HepG2 (cell line): ENCODE data around the gene NDRG3. TPM values are rescaled to one million over a fixed set of nuclear protein-coding genes. Genes with fewer than 3 reads are reported as not detected.

Experiments used
- ATRX ChIP-seq: sonication (generic); formaldehyde crosslinking; IDR thresholded peaks from 2 replicates; pipeline ENCODE4 v1.4.0; 2020; ENCODE audit warnings: missing genetic modification reagents, borderline replicate concordance
- KAT7 ChIP-seq: IDR thresholded peaks from 2 replicates; pipeline ENCODE4 v1.6.1; 2018; ENCODE audit warnings: borderline replicate concordance, missing compliant biosample characterization
- MZF1 ChIP-seq: sonication (generic); formaldehyde crosslinking; IDR thresholded peaks from 2 replicates; pipeline ENCODE4 v1.8.1; 2023; ENCODE audit warnings: mild to moderate bottlenecking, missing genetic modification reagents, borderline replicate concordance
- TBL1XR1 ChIP-seq: fragments of 150-350 bp; IDR thresholded peaks from 2 replicates; pipeline ENCODE4 v1.6.1; 2014; ENCODE audit warnings: borderline replicate concordance, low read length; ENCODE audit not compliant: partially characterized antibody
- XBP1 ChIP-seq: sonication (generic); formaldehyde crosslinking; IDR thresholded peaks from 2 replicates; pipeline ENCODE4 v1.5.0; 2020; ENCODE audit warnings: missing genetic modification reagents
- XRCC5 ChIP-seq: fragments of 200-400 bp; formaldehyde crosslinking; optimal IDR thresholded peaks from 2 replicates; pipeline ENCODE3; 2017; ENCODE audit warnings: mild to moderate bottlenecking, low read length
- ZFYVE20 ChIP-seq: sonication (generic); formaldehyde crosslinking; IDR thresholded peaks from 2 replicates; pipeline ENCODE4 v1.8.0; 2023; ENCODE audit warnings: low read depth, mild to moderate bottlenecking, moderate library complexity, missing genetic modification reagents, borderline replicate concordance
- ZNF12 ChIP-seq: sonication (generic); formaldehyde crosslinking; IDR thresholded peaks from 2 replicates; pipeline ENCODE4 v1.5.0; 2020; ENCODE audit warnings: missing genetic modification reagents
- ZNF567 ChIP-seq: sonication (generic); formaldehyde crosslinking; IDR thresholded peaks from 2 replicates; pipeline ENCODE4 v1.8.1; 2023; ENCODE audit warnings: mild to moderate bottlenecking, missing genetic modification reagents, borderline replicate concordance
- ZNF841 ChIP-seq: sonication (generic); formaldehyde crosslinking; IDR thresholded peaks from 2 replicates; pipeline ENCODE4 v1.8.1; 2023; ENCODE audit warnings: missing genetic modification reagents, borderline replicate concordance
- ZNF883 ChIP-seq: sonication (generic); formaldehyde crosslinking; IDR thresholded peaks from 2 replicates; pipeline ENCODE4 v1.5.1; 2020; ENCODE audit warnings: mild to moderate bottlenecking, missing genetic modification reagents; ENCODE audit errors: not compliant biosample characterization
- polyA plus RNA-seq, 8 experiments: library from polyadenylated mRNA; depleted of rRNA in 3 of 8; stranded (reverse) in 7 of 8; unstranded in 1 of 8; fragments of >200 nt; fragmentation: Illumina TruSeq in 4 of 8; extraction: Trizol in 4 of 8; gene quantifications; 2 replicates each; pipeline versions ENCODE4 v1.2.1 to v1.2.3, GENCODE V29; 2011 to 2016; ENCODE audit warnings: low read depth in 4 of 8, missing spikeins in 1 of 8, mixed read lengths in 1 of 8; ENCODE audit not compliant: insufficient read depth in 1 of 8
- total RNA-seq, 5 experiments: library from RNA; depleted of rRNA; stranded (reverse); fragments of >200 nt; fragmentation: Illumina TruSeq; extraction: Trizol; gene quantifications; 2 replicates each; pipeline ENCODE4 v1.2.3, GENCODE V29; 2016; ENCODE audit warnings: low read depth in 1 of 5
- TF ChIP-seq, protein P1 (sequence below): sonication (generic); formaldehyde crosslinking; IDR thresholded peaks from 2 replicates; pipeline ENCODE4 v1.4.0; 2020; ENCODE audit warnings: missing genetic modification reagents
- TF ChIP-seq, protein P2 (sequence below): sonication (generic); formaldehyde crosslinking; IDR thresholded peaks from 2 replicates; pipeline ENCODE4 v1.4.0; 2020; ENCODE audit warnings: missing genetic modification reagents
- TF ChIP-seq, protein P3 (sequence below): sonication (generic); formaldehyde crosslinking; IDR thresholded peaks from 2 replicates; pipeline ENCODE4 v1.4.0; 2020; ENCODE audit warnings: missing genetic modification reagents
- TF ChIP-seq, protein P4 (sequence below): sonication (generic); formaldehyde crosslinking; IDR thresholded peaks from 2 replicates; pipeline ENCODE4 v1.4.0; 2020; ENCODE audit warnings: missing genetic modification reagents, borderline replicate concordance
- TF ChIP-seq, protein P5 (sequence below): sonication (generic); formaldehyde crosslinking; IDR thresholded peaks from 2 replicates; pipeline ENCODE4 v1.4.0; 2020; ENCODE audit warnings: missing genetic modification reagents

Gene NDRG3
- total and polyA plus RNA-seq, 2 of the 13 experiments (the other 11 are each of a cell fraction or from before 2014, with no cell fraction given), result 36.0 to 40.5 TPM

DNA sequence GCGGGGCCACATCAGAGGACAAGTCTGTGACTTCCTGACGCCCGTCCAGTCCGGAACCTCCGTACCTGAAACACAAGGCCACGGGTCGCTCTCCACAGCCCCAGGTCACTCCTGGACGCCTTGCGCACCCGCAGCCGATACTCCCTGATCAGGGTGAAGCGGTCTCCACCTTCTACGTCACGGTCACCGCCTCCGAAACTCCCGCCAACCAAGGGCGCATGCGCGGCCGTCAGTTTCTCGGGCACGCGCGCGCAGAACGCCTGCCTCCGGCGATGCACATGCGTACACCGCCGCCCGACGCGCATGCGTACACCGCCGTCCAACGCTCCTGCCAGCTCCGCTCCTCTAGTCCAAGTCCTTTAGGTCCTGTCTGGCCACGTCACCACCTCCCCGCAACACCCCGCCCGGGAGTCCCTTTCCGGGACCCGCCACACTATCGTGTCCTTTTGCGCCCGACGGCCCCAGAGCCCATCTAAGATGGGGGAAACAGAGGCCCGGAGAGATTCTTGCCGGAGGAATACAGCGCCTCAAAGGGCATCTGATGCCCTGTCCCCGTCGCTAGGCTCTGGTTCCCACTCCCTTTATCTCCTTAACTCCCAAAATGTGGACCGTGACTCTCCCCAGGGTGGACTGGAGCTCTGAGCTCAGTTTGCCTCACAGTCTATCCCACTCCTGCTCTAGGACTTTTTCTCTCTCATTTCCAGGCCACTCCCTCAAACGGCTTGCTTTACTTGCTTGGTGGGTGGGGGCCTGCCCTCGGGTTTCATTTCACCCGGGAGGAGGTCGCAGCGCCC is 27.9 kb upstream of the NDRG3 start, which contains the start of gene DSN1 (continued):
- TF ChIP-seq, protein P1, sequence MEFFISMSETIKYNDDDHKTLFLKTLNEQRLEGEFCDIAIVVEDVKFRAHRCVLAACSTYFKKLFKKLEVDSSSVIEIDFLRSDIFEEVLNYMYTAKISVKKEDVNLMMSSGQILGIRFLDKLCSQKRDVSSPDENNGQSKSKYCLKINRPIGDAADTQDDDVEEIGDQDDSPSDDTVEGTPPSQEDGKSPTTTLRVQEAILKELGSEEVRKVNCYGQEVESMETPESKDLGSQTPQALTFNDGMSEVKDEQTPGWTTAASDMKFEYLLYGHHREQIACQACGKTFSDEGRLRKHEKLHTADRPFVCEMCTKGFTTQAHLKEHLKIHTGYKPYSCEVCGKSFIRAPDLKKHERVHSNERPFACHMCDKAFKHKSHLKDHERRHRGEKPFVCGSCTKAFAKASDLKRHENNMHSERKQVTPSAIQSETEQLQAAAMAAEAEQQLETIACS (CRISPR knock-in tag), result peak; percentile 99
- TF ChIP-seq, protein P2, sequence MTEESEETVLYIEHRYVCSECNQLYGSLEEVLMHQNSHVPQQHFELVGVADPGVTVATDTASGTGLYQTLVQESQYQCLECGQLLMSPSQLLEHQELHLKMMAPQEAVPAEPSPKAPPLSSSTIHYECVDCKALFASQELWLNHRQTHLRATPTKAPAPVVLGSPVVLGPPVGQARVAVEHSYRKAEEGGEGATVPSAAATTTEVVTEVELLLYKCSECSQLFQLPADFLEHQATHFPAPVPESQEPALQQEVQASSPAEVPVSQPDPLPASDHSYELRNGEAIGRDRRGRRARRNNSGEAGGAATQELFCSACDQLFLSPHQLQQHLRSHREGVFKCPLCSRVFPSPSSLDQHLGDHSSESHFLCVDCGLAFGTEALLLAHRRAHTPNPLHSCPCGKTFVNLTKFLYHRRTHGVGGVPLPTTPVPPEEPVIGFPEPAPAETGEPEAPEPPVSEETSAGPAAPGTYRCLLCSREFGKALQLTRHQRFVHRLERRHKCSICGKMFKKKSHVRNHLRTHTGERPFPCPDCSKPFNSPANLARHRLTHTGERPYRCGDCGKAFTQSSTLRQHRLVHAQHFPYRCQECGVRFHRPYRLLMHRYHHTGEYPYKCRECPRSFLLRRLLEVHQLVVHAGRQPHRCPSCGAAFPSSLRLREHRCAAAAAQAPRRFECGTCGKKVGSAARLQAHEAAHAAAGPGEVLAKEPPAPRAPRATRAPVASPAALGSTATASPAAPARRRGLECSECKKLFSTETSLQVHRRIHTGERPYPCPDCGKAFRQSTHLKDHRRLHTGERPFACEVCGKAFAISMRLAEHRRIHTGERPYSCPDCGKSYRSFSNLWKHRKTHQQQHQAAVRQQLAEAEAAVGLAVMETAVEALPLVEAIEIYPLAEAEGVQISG (CRISPR knock-in tag), result peak; percentile 64
- TF ChIP-seq ZNF12 (CRISPR knock-in tag) (peak; percentile 67; the same call in 1 of the 2 replicates), ZNF883 (CRISPR knock-in tag) (peak; percentile 75), MZF1 (CRISPR knock-in tag) (no peak), XBP1 (peak; percentile 97), XRCC5 (peak; percentile 97), ZNF841 (CRISPR knock-in tag) (no peak), KAT7 (CRISPR knock-in tag) (no peak), ZNF567 (peak; percentile 89), ZFYVE20 (peak; percentile 90; the same call in 1 of the 2 replicates), TBL1XR1 (peak; percentile 66), ATRX (no peak)
- TF ChIP-seq, protein P3, sequence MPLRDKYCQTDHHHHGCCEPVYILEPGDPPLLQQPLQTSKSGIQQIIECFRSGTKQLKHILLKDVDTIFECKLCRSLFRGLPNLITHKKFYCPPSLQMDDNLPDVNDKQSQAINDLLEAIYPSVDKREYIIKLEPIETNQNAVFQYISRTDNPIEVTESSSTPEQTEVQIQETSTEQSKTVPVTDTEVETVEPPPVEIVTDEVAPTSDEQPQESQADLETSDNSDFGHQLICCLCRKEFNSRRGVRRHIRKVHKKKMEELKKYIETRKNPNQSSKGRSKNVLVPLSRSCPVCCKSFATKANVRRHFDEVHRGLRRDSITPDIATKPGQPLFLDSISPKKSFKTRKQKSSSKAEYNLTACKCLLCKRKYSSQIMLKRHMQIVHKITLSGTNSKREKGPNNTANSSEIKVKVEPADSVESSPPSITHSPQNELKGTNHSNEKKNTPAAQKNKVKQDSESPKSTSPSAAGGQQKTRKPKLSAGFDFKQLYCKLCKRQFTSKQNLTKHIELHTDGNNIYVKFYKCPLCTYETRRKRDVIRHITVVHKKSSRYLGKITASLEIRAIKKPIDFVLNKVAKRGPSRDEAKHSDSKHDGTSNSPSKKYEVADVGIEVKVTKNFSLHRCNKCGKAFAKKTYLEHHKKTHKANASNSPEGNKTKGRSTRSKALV (CRISPR knock-in tag), result peak; percentile 66
- TF ChIP-seq, protein P4, sequence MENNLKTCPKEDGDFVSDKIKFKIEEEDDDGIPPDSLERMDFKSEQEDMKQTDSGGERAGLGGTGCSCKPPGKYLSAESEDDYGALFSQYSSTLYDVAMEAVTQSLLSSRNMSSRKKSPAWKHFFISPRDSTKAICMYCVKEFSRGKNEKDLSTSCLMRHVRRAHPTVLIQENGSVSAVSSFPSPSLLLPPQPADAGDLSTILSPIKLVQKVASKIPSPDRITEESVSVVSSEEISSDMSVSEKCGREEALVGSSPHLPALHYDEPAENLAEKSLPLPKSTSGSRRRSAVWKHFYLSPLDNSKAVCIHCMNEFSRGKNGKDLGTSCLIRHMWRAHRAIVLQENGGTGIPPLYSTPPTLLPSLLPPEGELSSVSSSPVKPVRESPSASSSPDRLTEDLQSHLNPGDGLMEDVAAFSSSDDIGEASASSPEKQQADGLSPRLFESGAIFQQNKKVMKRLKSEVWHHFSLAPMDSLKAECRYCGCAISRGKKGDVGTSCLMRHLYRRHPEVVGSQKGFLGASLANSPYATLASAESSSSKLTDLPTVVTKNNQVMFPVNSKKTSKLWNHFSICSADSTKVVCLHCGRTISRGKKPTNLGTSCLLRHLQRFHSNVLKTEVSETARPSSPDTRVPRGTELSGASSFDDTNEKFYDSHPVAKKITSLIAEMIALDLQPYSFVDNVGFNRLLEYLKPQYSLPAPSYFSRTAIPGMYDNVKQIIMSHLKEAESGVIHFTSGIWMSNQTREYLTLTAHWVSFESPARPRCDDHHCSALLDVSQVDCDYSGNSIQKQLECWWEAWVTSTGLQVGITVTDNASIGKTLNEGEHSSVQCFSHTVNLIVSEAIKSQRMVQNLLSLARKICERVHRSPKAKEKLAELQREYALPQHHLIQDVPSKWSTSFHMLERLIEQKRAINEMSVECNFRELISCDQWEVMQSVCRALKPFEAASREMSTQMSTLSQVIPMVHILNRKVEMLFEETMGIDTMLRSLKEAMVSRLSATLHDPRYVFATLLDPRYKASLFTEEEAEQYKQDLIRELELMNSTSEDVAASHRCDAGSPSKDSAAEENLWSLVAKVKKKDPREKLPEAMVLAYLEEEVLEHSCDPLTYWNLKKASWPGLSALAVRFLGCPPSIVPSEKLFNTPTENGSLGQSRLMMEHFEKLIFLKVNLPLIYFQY (CRISPR knock-in tag), result peak; percentile 50
- TF ChIP-seq, protein P5, sequence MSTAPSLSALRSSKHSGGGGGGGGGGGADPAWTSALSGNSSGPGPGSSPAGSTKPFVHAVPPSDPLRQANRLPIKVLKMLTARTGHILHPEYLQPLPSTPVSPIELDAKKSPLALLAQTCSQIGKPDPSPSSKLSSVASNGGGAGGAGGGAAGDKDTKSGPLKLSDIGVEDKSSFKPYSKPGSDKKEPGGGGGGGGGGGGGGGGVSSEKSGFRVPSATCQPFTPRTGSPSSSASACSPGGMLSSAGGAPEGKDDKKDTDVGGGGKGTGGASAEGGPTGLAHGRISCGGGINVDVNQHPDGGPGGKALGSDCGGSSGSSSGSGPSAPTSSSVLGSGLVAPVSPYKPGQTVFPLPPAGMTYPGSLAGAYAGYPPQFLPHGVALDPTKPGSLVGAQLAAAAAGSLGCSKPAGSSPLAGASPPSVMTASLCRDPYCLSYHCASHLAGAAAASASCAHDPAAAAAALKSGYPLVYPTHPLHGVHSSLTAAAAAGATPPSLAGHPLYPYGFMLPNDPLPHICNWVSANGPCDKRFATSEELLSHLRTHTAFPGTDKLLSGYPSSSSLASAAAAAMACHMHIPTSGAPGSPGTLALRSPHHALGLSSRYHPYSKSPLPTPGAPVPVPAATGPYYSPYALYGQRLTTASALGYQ (CRISPR knock-in tag), result peak; percentile 31; the same call in 1 of the 2 replicates
